A549 treated with CORT108297 at 1 μM for 4 hours (cell line): ENCODE data around the gene IL34. TPM values are rescaled to one million over a fixed set of nuclear protein-coding genes. Genes with fewer than 3 reads are reported as not detected.

Source experiments
- total RNA-seq: library from RNA; stranded (reverse); fragments of 200-300 nt; extraction: Qiagen RNA extraction; gene quantifications from 5 replicates; pipeline ENCODE4 v1.2.3, GENCODE V29; 2022

The IL34 gene
- 0.48 to 1.1 TPM (median 0.72 TPM) in 5 replicates for total RNA-seq

GRCh38 chr16:70646260-70647241, at the start of gene IL34:
TSS of gene IL34 (plus strand) at chr16:70646559. CDS start at chr16:70646948, 389 bp downstream.

GRCh38 chr16:70685938-70686375, 39.6 kb downstream of the IL34 start, which contains the start of gene MTSS2:
TSS of gene MTSS2 (minus strand) at chr16:70686053. CDS start at chr16:70685791, 262 bp downstream.

Other genes starting within 250 kb of the IL34 start
- 18.8 to 25.0 TPM (median 24.7 TPM) in 5 replicates for gene ST3GAL2, start 207.5 kb upstream of the IL34 start, total RNA-seq
- 4.6 to 6.0 TPM (median 5.5 TPM) in 5 replicates for gene FCSK, start 192.0 kb upstream of the IL34 start, total RNA-seq
- gene COG4, start 123.0 kb upstream of the IL34 start, total RNA-seq: 28.0 to 32.9 TPM (median 31.7 TPM) in 5 replicates
- 137 to 205 TPM (median 200 TPM) in 5 replicates for gene SF3B3, start 122.7 kb upstream of the IL34 start, total RNA-seq
- 36.5 to 58.7 TPM (median 57.6 TPM) in 5 replicates for gene MTSS2, start 39.5 kb downstream of the IL34 start, total RNA-seq
- 26.5 to 37.6 TPM (median 34.3 TPM) in 5 replicates for gene VAC14, start 154.6 kb downstream of the IL34 start, total RNA-seq